ENCODE data around the gene GPRIN1. TPM values are rescaled to one million over a fixed set of nuclear protein-coding genes. Genes with fewer than 3 reads are reported as not detected.

Gene GPRIN1
- total and polyA plus RNA-seq, 2 donors (not counting 1 experiment from before 2014, with no cell fraction given): 0.72 to 2.1 TPM

DNA sequence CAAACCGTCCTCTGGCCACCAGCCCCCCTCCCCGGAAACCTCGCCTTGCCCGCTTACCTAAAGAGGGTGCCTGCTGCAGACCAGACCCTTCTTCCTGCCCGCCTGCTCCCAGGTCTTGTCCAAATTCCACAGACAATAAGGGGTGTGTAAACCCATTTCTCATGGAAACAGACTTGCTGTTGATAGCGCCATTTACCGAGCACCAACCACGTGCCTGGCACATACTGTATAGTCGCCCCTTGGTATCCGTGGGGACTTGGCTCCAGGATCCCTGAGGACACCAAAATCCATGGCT lies 35.7 kb downstream of the GPRIN1 start:
- intact Hi-C loops (cut with micrococcal nuclease): loop anchor here (1.0 to 2.0 kb wide), 4 partner anchors 73 to 385 kb away; partner anchors contain the start of genes CLTB and TSPAN17
- peaks cover 12% of the 10 kb centered on the region for H3K27me3 Mint-ChIP-seq
- H3K27me3 ChIP-seq (replicated peaks in 1 of 4; ENCODE audit: control extremely low read depth in 1 of 4, control insufficient read depth in 3 of 4, insufficient read depth in 4 of 4, low read length in 3 of 4): peaks cover 0 to 7% (median 2%) of the 10 kb centered on the region in 4 experiments
- no peak overlapping the region for H2AFZ ChIP-seq (ENCODE audit: insufficient read depth, low read depth, low read length, poor library complexity, severe bottlenecking)
- ChIA-PET POLR2A (no interaction called here), CTCF (interaction anchor here (0.9 to 4.3 kb wide), 13 partner anchors 16 to 848 kb away, joined by 3 to 24 read pairs (median 3); partner anchors contain the start of genes CLTB, EIF4E1B and SNCB)
- H3K27ac ChIP-seq (ENCODE audit: low read length in 2 of 2): no peak overlapping the region
- no peak overlapping the region for H3K4me3 ChIP-seq (ENCODE audit: control extremely low read depth in 1 of 5, extremely low read depth in 1 of 5, insufficient read depth in 1 of 5, low read depth in 2 of 5, low read length in 4 of 5)
- no peaks in the 10 kb centered on the region for H4K20me1 ChIP-seq (ENCODE audit: control insufficient read depth, insufficient read depth, low read length, poor library complexity, severe bottlenecking)
- H3K4me2 ChIP-seq (replicated peaks; ENCODE audit: low read depth, low read length, poor library complexity, severe bottlenecking): no peak overlapping the region
- H3K9me3 ChIP-seq (ENCODE audit: control extremely low read depth in 1 of 3, control insufficient read depth in 2 of 3, insufficient read depth in 1 of 3, low read length in 2 of 3): peaks cover 0 to 4% (median 0%) of the 10 kb centered on the region in 3 donors
- H3K4me3 Mint-ChIP-seq: no peak overlapping the region
- H3K4me1 Mint-ChIP-seq: peaks cover 5% of the 10 kb centered on the region
- H3K79me2 ChIP-seq (ENCODE audit: control insufficient read depth, insufficient read depth, low read length): no peaks in the 10 kb centered on the region
- TF ChIP-seq, protein P1, sequence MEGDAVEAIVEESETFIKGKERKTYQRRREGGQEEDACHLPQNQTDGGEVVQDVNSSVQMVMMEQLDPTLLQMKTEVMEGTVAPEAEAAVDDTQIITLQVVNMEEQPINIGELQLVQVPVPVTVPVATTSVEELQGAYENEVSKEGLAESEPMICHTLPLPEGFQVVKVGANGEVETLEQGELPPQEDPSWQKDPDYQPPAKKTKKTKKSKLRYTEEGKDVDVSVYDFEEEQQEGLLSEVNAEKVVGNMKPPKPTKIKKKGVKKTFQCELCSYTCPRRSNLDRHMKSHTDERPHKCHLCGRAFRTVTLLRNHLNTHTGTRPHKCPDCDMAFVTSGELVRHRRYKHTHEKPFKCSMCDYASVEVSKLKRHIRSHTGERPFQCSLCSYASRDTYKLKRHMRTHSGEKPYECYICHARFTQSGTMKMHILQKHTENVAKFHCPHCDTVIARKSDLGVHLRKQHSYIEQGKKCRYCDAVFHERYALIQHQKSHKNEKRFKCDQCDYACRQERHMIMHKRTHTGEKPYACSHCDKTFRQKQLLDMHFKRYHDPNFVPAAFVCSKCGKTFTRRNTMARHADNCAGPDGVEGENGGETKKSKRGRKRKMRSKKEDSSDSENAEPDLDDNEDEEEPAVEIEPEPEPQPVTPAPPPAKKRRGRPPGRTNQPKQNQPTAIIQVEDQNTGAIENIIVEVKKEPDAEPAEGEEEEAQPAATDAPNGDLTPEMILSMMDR (IDR thresholded peaks at IDR 0.05): peak; percentile 51
- no peak for TF ChIP-seq EZH2 (IDR thresholded peaks at IDR 0.05; ENCODE audit: borderline replicate concordance, insufficient read depth, low read depth, low read length, poor library complexity, severe bottlenecking)
- no peak overlapping the region for H3K27ac Mint-ChIP-seq
- 28% methylated on average over 6 of the region's 10 CpGs for WGBS (ENCODE audit: insufficient coverage)
- no peaks in the 10 kb centered on the region for H3K36me3 ChIP-seq (replicated peaks in 1 of 2; ENCODE audit: control extremely low read depth in 1 of 2, control insufficient read depth in 1 of 2, extremely low read depth in 1 of 2, insufficient read depth in 2 of 2, low read length in 1 of 2)
- ATAC-seq (ENCODE audit: low read depth) (no peak), DNase-seq (no peak)
- no peaks in the 10 kb centered on the region for H3K9me3 Mint-ChIP-seq (ENCODE audit: insufficient read depth)
- no peak overlapping the region for H3K9ac ChIP-seq (ENCODE audit: low read length)
- peaks cover 0 to 11% of the 10 kb centered on the region in 2 donors for H3K4me1 ChIP-seq (ENCODE audit: control insufficient read depth in 2 of 2, insufficient read depth in 2 of 2, low read length in 2 of 2)

DNA sequence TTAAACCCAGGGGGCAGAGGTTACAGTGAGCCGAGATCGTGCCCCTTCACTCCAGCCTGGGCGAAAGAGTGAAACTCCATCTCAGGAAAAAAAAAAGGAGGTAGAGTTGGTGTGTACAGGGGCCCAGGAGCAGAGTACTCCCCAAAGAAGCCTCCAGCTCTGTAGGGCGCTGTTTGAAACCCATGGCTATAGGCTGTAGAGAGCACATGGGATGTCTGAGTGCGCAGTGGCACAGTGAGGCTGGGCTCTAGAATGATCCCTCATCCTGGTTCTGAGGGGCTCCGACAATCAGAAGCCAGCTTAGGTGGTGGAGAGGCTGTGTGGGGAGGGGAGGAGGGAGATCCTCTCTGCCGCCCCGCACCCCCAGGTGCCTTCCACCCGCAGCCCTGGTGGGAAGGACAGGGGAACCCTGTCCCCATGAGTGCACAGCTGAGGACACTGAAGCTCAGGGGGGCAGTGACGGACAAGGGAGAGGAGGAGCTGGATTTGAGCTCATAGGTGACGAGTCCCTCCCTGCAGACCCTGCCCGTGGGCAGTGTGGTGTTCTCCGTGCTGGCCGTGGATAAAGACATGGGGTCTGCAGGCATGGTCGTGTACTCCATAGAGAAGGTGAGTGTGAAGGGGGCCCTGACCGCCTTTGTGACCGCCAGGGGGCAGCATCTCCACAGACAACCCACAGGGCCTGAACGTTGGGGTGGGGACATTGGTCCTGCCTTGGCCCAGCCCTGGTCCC lies 36.2 kb downstream of the GPRIN1 start:
- no peaks in the 10 kb centered on the region for H3K36me3 ChIP-seq (replicated peaks in 1 of 2; ENCODE audit: control extremely low read depth in 1 of 2, control insufficient read depth in 1 of 2, extremely low read depth in 1 of 2, insufficient read depth in 2 of 2, low read length in 1 of 2)
- H3K27me3 Mint-ChIP-seq: peaks cover 12% of the 10 kb centered on the region
- no peak overlapping the region for H3K27ac ChIP-seq (ENCODE audit: low read length in 2 of 2)
- H3K4me1 ChIP-seq (ENCODE audit: control insufficient read depth in 2 of 2, insufficient read depth in 2 of 2, low read length in 2 of 2): peaks cover 0 to 11% of the 10 kb centered on the region in 2 donors
- H3K79me2 ChIP-seq (ENCODE audit: control insufficient read depth, insufficient read depth, low read length): no peaks in the 10 kb centered on the region
- H3K4me3 ChIP-seq (ENCODE audit: control extremely low read depth in 1 of 5, extremely low read depth in 1 of 5, insufficient read depth in 1 of 5, low read depth in 2 of 5, low read length in 4 of 5): no peak overlapping the region
- H3K4me1 Mint-ChIP-seq: peaks cover 5% of the 10 kb centered on the region
- H3K9me3 ChIP-seq (ENCODE audit: control extremely low read depth in 1 of 3, control insufficient read depth in 2 of 3, insufficient read depth in 1 of 3, low read length in 2 of 3): peaks cover 0 to 4% (median 0%) of the 10 kb centered on the region in 3 donors
- DNase-seq: peak; percentile 82
- no peak overlapping the region for H3K4me2 ChIP-seq (replicated peaks; ENCODE audit: low read depth, low read length, poor library complexity, severe bottlenecking)
- H3K9me3 Mint-ChIP-seq (ENCODE audit: insufficient read depth): no peaks in the 10 kb centered on the region
- no peak overlapping the region for H3K27ac Mint-ChIP-seq
- H4K20me1 ChIP-seq (ENCODE audit: control insufficient read depth, insufficient read depth, low read length, poor library complexity, severe bottlenecking): no peaks in the 10 kb centered on the region
- no peak overlapping the region for H3K9ac ChIP-seq (ENCODE audit: low read length)
- ChIA-PET POLR2A (no interaction called here), CTCF (interaction anchor here (0.6 to 4.3 kb wide), 18 partner anchors 17 to 848 kb away, joined by 3 to 24 read pairs (median 4); partner anchors contain the start of gene CLTB)
- H3K27me3 ChIP-seq (replicated peaks in 1 of 4; ENCODE audit: control extremely low read depth in 1 of 4, control insufficient read depth in 3 of 4, insufficient read depth in 4 of 4, low read length in 3 of 4): peaks cover 0 to 7% (median 2%) of the 10 kb centered on the region in 4 experiments
- TF ChIP-seq EZH2 (IDR thresholded peaks at IDR 0.05; ENCODE audit: borderline replicate concordance, insufficient read depth, low read depth, low read length, poor library complexity, severe bottlenecking): no peak
- TF ChIP-seq, protein P1 (IDR thresholded peaks at IDR 0.05): peak; percentile 92
- WGBS (ENCODE audit: insufficient coverage): 29% methylated on average over 13 of the region's 18 CpGs
- peak overlapping the region; percentile 24 for H2AFZ ChIP-seq (ENCODE audit: insufficient read depth, low read depth, low read length, poor library complexity, severe bottlenecking)
- no peak overlapping the region for H3K4me3 Mint-ChIP-seq
- intact Hi-C loops (cut with micrococcal nuclease): loop anchor here (1.0 to 2.0 kb wide), 4 partner anchors 74 to 385 kb away; partner anchors contain the start of genes CLTB and TSPAN17
- peak; percentile 79 for ATAC-seq (ENCODE audit: low read depth)

All from B cell (primary cell).